HG02970 (cell line): ENCODE data around the gene MAP3K13.
"Not testable (repeated sequence)": the region's sequence is repeated elsewhere in the genome, so short reads cannot be mapped to it uniquely, and the experiment has no call there.

Experiments
- ATAC-seq: cut with Tn5 transposase; IDR thresholded peaks from one replicate; pipeline ENCODE4 v1.9.1; 2021; ENCODE audit warnings: mild to moderate bottlenecking, moderate library complexity, moderate number of reproducible peaks; ENCODE audit not compliant: unreplicated experiment, low FRiP score

Gene MAP3K13

DNA sequence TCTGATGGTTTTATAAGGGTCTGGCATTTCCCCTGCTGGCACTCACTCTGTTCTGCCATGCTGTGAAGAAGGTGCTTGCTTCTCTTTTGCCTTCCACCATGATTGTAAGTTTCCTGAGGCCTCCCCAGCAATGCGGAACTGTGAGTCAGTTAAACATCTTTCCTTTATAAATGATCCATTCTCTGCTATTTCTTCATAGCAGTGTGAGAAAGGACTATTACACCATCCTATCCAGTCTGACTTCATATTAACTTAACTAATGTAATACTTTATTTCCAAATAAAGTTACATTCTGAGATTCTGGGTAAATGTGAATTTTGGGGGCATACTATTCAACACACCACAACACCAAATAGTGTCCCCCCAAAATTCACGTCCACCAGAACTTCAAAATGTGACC is 22.2 kb upstream of the MAP3K13 start:
- no peak for ATAC-seq

DNA sequence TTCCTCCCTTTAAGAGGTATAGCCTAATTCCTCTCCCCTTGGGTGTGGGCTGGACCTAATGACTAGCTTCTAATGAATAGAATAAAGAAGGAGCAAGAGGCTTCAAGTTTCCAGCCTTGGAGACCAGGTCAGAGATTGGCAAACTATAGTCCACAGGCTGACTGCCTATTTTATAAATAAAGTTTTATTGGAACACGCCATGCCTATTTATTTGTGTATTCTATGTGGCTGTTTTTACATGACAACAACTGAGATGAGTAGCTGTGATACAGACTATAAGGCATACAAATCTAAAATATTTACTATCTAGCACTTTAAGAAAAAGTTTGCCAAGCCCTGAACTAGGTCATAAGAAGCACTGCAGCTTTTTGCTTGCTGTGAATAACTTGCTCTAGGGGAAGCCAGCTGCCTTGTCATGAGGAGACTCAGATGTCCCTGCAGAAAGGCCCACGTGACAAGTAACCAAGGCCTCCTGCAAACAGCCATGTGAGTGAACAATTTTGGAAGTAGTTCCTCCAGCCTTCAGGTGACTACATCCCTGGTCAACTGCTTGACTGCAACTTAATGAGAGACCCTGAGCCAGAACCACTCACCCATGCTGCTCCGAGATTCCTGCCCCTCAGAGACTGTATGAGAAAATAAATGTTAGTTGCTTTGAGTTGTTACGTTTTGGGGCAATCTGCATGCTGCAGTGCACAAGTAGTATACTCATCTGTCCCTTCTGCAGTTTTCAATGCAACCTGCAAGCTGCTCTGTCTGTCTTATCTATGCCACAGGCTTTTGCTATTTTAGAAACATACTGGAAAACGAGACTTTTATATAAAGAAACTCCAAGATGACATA is 21.1 kb upstream of the MAP3K13 start:
- no peak for ATAC-seq

DNA sequence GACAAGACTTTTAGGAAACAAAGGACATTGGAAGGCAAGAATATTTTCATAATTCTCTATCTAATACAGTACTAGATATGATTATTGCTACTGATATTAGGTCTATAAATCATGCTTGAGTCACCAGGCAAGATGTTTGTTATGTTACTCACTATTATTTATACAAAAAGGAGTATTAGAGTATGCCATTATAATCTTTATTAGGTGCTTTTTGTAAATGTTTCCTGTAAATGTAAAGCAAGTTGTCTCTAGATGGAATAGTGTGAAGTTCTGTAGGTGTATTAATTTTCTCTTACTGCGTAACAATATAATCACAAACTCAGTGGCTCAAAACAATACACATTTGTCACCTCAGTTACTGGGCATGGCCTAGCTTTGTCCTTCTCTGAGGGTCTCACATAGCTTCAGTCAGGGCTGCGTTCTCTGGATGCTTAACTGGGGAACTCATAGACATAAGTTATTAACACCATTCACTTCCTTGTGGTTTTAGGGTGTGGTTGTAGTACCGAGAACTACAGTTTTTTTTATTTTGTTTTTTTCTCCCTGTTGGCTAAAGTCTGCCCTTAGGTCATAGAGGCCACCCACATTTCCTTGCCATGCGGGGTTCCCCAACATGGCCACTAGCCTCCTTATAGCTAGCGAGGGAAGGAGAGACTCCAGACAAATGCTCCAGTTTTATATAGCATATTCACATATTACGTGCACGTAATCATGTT is 20.3 kb upstream of the MAP3K13 start:
- no peak for ATAC-seq

DNA sequence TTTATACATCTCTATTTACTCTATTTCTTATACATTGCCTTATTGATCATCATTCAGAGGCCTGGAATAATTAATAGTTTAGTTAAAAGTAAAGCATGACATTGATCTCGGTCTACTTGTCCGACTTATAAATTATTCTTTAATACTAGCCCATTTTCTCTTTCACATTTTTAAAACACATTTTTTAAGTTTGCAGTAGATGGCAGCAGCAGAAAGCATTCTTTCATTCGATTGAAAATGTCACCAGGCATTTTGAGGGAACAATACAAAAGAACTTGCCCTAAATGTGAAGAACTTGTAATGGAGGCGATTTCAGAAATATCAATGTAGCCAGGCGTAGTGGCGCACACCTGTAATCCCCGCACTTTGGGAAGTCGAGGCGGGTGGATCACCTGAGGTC is 15.5 kb upstream of the MAP3K13 start:
- no peak for ATAC-seq

DNA sequence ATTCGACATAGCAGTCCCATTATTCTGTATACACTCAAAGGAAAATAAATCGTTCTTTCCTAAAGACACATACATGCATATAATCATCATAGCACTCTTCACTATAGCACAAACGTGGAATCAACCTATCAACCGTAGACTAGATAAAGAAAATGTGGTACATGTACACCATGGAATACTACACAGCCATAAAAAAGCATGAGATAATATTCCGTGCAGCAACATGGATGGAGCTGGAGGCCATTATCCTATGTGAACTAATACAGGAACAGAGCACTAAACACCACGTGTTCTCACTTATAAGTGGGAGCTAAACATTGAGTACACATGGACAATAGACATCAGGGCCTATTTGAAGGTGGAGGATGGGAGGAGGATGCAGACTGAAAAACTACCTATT is 12.1 kb upstream of the MAP3K13 start:
- ATAC-seq = no peak

DNA sequence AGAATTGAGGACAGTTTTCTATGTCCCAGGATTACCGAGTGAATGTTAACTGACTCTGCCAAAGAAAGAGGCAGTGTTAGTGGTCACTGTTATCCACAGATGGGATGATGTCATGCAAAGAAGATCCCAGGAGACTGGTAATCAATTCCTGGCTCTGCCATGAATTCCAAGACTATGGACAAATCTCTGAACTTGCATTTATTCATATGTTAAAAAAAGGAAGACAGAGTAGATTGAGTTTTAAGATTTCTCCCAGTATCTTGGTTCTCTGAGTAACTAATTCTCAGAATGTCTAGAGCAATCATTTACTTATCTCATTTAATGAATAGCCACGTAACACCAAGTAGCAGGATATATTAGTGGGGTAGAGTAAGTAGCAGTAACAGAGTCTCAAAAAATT is 11.5 kb upstream of the MAP3K13 start:
- no peak for ATAC-seq

DNA sequence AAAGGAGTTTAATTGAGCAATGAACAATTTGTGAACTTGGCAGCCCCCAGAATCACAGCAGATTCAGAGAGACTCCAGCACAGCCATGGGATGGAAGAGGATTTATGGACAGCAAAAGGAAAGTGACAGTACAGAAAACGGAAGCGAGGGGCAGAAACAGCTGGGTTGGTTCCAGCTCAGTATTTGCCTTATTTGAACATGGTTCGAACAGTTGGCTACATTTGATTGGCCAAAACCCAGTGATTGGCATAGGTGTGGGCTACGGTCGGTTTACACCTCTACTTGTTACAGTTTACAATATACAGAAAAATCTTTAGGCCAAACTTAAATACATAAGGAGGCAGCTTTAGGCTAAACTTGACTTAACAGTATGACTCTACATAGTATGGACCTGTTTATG is 9.7 kb upstream of the MAP3K13 start:
- no peak for ATAC-seq

DNA sequence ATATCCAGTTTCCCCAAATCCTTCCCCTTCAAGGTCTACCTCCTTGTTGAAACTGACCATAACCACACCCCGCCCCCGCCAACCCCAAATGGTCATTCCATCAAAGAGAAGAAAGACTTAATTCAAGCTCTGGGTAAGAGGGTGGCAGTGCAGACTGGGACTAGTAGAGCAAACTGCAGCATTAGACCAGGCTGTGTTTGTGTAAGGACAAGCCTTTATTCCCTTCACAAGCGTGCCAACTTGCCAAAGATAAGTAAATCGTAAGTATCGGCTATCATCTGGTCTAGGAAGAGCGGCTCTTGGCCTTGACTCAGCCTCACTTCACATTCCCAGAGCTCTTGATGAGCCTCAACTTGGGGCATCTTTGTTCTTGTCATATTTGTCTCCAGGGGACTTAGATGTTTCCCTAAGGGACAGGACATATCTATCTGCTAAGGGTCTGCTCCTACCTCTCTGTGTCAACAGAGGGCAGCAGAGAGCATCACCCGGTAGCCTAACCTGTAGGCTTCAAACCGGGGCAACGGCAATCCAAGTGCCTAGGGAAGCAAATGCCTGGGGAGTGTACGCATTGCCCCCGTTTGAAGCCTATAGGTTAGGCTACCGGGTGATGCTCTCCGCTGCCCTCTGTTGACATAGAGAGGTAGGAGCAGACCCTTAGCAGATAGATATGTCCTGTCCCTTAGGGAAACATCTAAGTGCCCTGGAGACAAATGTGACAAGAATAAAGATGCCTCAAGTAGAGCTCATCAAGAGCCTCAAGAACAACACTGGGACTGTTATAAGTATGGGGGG is 8.9 kb upstream of the MAP3K13 start:
- peak; percentile 90 for ATAC-seq

DNA sequence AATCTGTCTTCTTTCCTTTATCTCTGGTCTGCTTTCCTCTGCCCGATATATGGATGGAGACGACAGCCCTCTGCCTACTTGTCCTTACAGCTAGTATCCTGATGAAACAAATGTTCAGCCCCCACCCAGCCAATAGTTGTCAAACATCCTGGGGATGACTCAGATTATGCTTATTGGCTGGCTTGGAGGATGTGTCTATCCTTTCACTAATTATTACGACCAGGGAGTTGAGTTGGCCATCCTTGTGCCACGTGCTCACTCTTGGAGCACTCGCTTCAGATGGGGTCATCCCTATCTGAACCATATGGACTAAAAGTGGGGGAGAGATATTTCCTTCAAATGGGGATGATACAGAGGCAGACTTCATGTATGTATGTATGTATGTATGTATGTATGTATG is 6.4 kb upstream of the MAP3K13 start:
- no peak for ATAC-seq

DNA sequence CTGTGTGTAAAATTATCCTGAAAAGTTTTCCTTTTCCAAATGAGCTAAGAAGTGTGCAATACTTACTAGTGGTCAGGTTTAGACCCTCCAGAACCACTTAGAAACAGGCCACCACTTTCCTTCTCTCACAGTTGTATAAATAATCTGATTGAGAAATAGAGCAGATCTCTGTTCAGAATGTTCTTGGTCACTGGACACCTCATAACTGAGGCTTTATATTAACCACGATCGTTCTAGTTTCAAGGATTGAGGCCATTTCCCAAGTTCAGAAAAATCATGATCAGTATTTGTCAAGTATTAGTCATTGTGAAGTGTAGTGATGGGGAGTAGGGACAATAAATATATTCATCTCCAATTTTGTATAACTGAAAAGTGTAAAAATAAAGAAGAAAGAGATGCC is 1.0 kb upstream of the MAP3K13 start:
- ATAC-seq = no peak

DNA sequence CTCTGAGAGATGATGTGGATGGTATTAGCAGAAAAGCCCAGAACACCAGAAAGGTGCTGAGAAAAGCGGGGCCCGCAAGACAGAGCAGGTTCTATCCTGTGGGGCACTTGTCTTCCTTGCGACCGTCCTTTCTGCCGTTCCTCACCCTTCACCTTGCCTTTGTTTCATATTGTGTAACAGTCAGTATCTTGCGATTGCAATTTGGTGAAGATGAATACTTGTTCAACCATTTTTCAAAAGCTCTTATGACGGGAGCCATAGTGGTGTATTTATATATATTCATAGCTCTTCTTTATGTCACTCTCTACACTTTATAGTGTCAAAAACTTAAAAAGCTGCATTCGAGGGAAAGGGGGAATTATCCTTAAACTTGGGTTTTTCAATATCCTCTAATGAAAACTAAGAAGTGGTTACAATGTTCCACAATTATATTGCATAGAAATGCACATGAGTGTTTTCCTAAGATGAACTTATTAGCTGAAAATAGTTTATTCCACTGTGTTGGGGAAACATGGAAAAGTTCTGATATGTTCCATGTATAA is 797 bp downstream of the MAP3K13 start:
- ATAC-seq = peak; percentile 6

DNA sequence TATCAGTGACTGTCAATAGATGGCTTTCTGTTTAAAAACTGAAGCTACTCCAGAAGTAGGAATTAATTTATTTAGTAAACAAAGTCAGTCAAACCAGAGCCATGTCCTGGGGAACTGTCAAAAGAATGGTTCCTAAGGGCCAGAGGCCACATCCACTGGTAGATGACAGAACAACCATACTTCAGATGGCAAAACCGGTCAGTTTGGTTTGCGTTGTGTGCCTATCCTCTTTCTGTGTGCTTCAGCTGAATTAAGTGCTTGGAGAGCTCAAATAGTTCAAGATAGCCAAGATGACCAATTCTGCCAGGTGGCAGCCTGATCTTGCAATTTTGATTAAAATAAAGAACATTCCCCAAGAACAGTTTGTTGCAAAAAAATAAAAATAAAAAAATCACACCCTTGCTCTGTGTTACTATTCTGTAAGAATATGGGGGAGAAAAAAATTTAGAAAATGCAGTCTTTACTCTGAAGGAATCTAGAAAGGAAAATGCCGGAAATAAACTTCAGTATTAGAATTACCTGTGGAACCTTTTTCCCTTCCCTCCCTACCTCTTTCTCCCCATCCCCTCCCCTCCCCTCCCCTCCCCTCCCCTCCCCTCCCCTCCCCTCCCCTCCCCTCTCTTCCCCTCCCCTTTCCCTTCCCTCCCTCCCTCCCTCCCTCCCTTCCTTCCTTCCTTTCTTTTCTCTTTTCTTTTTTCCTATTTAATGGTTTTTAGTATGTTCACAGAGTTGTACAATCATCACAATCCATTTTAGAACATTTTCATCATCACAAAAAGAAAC is 2.5 kb downstream of the MAP3K13 start:
- no peak for ATAC-seq

DNA sequence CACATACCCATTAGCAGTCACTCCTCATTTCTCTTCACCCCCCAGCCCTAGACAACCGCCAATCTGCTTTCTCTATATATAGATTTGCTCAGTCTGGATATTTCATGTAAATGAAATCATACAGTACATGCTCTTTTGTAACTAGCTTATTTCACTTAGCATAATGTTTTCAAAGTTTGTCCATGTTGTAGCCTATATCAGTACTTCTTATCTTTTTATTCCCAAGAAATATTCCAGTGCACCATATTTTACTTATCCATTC is 3.1 kb downstream of the MAP3K13 start:
- no peak for ATAC-seq

DNA sequence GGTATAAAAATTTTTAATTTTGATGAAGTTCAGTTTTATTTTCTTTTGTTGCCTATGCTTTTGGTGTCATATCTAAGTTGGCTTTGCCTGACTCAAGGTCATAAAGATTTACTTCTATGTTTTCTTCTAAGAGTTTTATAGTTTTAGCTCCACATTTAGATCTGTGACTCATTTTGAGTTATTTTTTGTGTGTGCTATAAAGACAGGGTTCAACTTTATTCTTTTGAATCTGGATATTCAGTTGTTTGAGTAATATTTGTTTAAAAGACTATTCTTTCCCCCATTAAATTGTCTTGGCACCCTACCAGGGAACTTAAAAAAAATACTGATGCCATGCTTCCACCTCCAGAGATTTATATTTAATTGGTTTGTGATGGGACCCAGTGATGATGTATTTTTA is 4.0 kb downstream of the MAP3K13 start:
- ATAC-seq = no peak

DNA sequence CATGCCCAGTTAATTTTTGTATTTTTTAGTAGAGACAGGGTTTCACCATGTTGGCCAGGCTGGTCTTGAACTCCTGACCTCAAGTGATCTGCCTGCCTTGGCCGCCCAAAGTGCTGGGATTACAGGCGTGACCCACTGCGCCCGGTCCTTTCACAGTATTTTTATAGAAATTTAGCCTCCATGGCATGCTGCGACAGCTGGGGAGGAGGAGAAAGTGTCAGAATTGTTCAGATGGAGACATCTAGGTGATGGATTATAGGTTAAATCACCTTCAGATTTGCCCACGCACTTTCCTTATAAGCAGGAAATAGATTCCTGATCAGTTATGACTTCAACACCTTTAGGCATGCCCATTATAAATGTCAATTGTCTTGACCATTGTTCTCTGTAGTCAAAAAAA is 7.4 kb downstream of the MAP3K13 start:
- not testable (repeated sequence) for ATAC-seq

DNA sequence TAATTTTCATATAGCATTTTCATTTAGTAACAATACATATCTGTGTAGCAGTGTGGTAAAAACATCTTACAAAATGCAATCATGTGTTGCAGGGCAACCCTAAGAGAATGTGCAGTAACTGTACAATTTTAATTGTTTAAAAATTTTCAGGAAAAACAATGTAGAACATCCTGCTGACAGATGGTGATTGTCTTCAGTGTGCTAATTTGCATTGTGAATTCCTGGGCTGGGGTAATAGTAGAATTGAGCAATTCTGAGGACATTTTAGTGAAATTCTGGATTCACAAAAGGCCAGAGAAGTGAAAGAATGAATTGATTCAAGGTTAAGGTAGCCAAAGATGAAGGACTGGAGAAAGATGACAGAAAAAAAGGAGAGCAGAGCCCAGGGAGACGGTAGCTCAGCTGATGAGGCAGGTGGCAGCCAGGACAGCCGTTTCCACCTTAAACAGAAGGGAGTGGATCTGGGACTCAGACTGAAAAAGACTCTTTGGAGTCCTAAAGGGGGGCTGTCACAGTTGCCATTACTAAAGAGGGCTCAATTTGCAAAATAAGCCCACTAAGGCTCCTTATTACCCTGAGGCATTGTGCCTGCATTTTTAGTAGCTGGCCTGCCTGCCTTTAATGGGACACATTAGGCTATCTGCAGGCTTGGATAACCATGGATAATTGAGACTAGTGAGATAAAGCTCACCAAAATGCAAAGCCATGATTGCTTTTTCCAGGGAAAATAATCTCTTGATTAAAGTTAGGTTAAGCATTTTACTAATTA is 8.6 kb downstream of the MAP3K13 start:
- no peak for ATAC-seq

DNA sequence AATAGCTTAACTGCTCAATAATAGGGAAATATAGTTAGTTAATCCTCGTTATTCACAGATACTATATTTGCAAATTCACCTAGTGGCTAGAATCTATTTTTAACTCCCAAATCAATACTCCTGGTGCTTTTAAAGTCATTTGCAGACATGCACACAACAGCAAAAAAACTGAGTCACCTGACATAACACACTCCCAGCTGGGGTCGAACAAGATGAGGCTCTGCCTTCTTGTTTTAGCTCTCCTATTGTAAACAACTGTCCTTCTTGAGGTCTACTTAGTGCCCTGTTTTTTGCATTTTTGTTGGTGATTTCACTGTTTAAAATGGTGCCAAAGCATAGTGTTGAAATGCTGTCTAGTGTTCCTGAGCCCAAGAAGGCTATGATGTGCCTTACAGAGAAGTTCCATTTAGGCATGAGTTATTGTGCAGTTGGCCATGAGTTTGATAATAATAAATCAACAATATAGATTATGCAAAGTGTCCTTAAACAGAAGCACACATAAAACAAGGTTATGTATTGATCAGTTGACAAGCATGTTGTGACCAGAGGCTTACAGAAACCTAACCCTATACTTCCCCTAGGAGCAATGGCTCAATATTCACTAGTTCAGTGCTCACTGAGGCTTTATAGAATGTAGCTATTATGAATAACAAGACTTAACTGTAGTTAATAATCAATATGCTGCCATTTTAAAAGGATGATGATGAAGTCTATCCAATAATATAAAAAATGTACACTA is 18.6 kb downstream of the MAP3K13 start:
- no peak for ATAC-seq

DNA sequence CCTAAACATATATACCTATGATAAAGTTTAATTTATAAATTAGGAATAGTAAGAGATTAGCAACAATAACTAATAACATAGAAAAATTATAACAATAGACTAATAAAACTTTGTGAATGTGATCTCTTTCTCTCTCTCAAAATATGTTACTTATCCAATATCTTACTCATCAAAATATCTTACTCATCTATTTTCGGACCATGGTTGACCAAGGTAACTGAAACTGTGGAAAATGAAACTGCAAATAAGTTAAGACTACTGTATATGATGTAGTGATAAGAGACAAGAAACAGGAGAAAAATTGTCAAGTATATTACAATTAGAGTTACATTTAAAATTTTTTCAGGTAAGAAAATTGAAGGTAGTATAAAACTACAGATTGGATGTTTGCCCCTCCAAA is 19.2 kb downstream of the MAP3K13 start:
- ATAC-seq = no peak

DNA sequence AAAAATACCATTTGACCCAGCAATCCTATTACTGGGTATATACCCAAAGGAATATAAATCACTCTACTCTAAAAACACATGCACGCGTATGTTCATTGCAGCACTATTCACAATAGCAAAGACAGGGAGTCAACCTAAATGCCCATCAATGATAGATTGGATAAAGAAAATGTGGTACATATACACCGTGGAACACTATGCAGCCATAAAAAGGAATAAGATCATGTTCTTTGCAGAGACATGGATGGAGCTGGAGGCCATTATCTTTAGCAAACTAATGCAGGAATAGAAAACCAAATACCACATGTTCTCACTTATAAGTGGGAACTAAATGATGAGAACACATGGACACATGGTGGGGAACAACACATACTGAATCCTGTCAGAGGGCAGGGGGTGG is 23.6 kb downstream of the MAP3K13 start:
- not testable (repeated sequence) for ATAC-seq
